ENCODE results near the gene HADHA.

Gene HADHA

DNA sequence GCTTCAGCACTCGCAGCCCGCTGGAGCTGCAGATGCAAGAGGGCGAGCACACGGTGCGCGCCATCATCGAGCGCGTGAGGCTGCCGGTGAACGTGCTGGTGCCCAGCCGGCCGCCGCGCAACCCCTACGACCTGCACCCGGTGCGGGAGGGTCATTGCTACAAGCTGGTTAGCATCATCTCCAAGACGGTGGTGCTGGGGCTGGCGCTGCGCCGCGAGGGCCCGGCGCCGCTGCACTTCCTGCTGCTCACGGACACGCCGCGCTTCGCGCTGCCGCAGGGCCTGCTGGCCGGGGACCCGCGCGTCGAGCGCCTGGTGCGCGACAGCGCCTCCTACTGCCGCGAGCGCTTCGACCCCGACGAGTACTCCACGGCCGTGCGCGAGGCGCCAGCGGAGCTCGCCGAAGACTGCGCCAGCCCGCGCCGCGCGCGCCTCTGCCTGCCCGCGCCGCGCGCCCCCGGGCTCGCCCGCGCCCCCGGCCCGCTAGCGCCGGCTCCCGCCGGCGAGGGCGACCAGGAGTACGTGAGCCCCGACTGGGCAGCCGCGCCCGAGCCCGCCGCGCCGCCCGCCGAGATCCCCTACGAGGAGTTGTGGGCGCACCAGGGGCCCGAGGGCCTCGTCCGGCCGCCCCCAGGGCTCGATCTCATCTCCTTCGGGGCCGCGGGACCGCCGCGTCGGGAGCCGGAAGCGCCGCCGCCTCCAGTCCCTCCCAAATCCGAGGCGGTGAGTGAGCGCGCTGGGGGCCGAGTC lies 59.7 kb downstream of the HADHA start:
- Histone ChIP-seq H3K27ac (ENCODE audit: low read depth, low read length) (no peak overlapping the region), H2AFZ (ENCODE audit: low read depth, low read length, severe bottlenecking) (no peak overlapping the region), H3K27me3 (ENCODE audit: low read length) (no peaks in the 10 kb centered on the region), H3K79me2 (ENCODE audit: insufficient read depth, low read length) (no peaks in the 10 kb centered on the region), H4K20me1 (ENCODE audit: low read depth, low read length) (no peaks in the 10 kb centered on the region), H3K9me2 (replicated peaks; ENCODE audit: insufficient read depth, low read length) (no peaks in the 10 kb centered on the region), H3K36me3 (ENCODE audit: low read length) (no peaks in the 10 kb centered on the region), H3K4me3 (ENCODE audit: insufficient read depth, low read length, poor library complexity, severe bottlenecking) (peak overlapping the region; percentile 60), H3K9me3 (ENCODE audit: insufficient read depth, low read length) (no peaks in the 10 kb centered on the region), H3K4me2 (ENCODE audit: low read depth, low read length, poor library complexity, severe bottlenecking) (peak overlapping the region; percentile 52), H3K9ac (ENCODE audit: low read length) (peak overlapping the region; percentile 64), H3F3A (ENCODE audit: insufficient read depth) (0 out of 2 replicates have a peak, but pooled peaks cover 6% of the 10 kb centered on the region)
- TF ChIP-seq EZH2phosphoT487 (conservative IDR thresholded peaks at IDR 0.05; ENCODE audit: low read length), result no peak
- TF ChIP-seq, protein P1, sequence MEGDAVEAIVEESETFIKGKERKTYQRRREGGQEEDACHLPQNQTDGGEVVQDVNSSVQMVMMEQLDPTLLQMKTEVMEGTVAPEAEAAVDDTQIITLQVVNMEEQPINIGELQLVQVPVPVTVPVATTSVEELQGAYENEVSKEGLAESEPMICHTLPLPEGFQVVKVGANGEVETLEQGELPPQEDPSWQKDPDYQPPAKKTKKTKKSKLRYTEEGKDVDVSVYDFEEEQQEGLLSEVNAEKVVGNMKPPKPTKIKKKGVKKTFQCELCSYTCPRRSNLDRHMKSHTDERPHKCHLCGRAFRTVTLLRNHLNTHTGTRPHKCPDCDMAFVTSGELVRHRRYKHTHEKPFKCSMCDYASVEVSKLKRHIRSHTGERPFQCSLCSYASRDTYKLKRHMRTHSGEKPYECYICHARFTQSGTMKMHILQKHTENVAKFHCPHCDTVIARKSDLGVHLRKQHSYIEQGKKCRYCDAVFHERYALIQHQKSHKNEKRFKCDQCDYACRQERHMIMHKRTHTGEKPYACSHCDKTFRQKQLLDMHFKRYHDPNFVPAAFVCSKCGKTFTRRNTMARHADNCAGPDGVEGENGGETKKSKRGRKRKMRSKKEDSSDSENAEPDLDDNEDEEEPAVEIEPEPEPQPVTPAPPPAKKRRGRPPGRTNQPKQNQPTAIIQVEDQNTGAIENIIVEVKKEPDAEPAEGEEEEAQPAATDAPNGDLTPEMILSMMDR (IDR thresholded peaks at IDR 0.05; ENCODE audit: insufficient read depth, low read length, poor library complexity, severe bottlenecking), result no peak

DNA sequence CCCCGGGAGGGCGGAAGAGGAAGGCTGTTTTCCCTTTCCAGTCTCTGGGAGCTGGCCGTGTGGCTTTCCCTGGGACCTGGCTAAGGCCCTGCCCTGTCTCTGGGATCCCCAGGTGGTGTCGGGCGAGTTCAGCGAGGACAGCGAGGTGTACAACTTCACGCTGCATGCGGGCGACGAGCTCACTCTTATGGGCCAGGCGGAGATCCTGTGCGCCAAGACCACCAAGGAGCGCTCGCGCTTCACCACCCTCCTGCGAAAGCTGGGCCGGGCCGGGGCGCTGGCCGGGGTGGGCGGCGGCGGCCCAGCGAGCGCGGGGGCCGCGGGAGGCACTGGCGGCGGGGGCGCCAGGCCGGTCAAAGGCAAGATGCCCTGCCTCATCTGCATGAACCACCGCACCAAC lies 60.3 kb downstream of the HADHA start:
- peak overlapping the region; percentile 26; the same call in 1 of the 2 replicates for H3K9ac ChIP-seq (ENCODE audit: low read length)
- peak overlapping the region; percentile 46 for H3K4me2 ChIP-seq (ENCODE audit: low read depth, low read length, poor library complexity, severe bottlenecking)
- TF ChIP-seq EZH2phosphoT487 (conservative IDR thresholded peaks at IDR 0.05; ENCODE audit: low read length), result no peak
- TF ChIP-seq, protein P1 (IDR thresholded peaks at IDR 0.05; ENCODE audit: insufficient read depth, low read length, poor library complexity, severe bottlenecking), result no peak
- no peak overlapping the region for H3K27ac ChIP-seq (ENCODE audit: low read depth, low read length)
- H4K20me1 ChIP-seq (ENCODE audit: low read depth, low read length), result no peaks in the 10 kb centered on the region
- no peaks in the 10 kb centered on the region for H3K27me3 ChIP-seq (ENCODE audit: low read length)
- H3K36me3 ChIP-seq (ENCODE audit: low read length), result no peaks in the 10 kb centered on the region
- 0 out of 2 replicates have a peak, but pooled peaks cover 2% of the 10 kb centered on the region for H3F3A ChIP-seq (ENCODE audit: insufficient read depth)
- H3K79me2 ChIP-seq (ENCODE audit: insufficient read depth, low read length), result no peaks in the 10 kb centered on the region
- no peaks in the 10 kb centered on the region for H3K9me3 ChIP-seq (ENCODE audit: insufficient read depth, low read length)
- no peaks in the 10 kb centered on the region for H3K9me2 ChIP-seq (replicated peaks; ENCODE audit: insufficient read depth, low read length)
- no peak overlapping the region for H3K4me3 ChIP-seq (ENCODE audit: insufficient read depth, low read length, poor library complexity, severe bottlenecking)
- no peak overlapping the region for H2AFZ ChIP-seq (ENCODE audit: low read depth, low read length, severe bottlenecking)

DNA sequence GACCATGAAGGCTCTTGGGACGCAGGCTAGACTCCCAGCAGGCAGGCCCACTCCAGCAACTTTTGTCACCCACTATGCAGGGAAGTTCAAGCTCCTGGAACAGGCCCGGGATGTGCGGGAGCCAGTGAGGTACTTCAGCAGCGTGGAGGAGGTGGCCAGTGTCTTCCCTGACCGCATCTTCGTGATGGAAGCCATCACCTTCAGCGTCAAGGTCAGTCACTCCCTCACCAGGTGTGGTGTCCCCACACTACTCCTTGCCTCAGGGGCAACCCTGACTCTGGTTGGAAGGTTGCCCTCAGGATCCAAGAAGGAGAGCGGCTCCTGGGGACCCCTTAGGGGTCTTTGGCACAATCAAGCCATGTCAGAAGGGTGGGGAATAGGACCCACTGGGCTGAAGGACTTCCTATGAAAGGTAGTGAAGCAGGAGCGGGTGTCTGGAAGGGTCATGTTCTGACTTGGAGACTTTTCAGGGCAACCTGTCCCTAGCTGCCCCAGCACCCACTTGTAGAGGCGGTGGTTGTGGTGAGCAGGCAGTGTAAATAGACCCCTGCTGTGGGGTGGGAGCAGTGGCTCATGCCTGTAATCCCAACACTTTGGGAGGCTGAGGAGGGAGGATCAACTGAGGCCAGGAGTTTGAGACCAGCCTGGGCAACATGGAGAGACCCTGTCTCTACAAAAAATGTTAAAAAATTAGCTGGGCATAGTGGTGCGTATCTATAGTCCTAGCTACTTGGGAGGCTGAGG lies 61.4 kb downstream of the HADHA start:
- Histone ChIP-seq H3K4me3 (ENCODE audit: insufficient read depth, low read length, poor library complexity, severe bottlenecking) (no peak overlapping the region), H3K9me2 (replicated peaks; ENCODE audit: insufficient read depth, low read length) (no peaks in the 10 kb centered on the region), H3K27ac (ENCODE audit: low read depth, low read length) (no peak overlapping the region), H3F3A (ENCODE audit: insufficient read depth) (0 out of 2 replicates have a peak, but pooled peaks cover 2% of the 10 kb centered on the region), H3K4me2 (ENCODE audit: low read depth, low read length, poor library complexity, severe bottlenecking) (no peak overlapping the region), H3K79me2 (ENCODE audit: insufficient read depth, low read length) (no peaks in the 10 kb centered on the region), H2AFZ (ENCODE audit: low read depth, low read length, severe bottlenecking) (no peak overlapping the region), H3K36me3 (ENCODE audit: low read length) (no peaks in the 10 kb centered on the region), H3K9me3 (ENCODE audit: insufficient read depth, low read length) (no peaks in the 10 kb centered on the region), H3K27me3 (ENCODE audit: low read length) (no peaks in the 10 kb centered on the region), H3K9ac (ENCODE audit: low read length) (no peak overlapping the region), H4K20me1 (ENCODE audit: low read depth, low read length) (no peaks in the 10 kb centered on the region)
- TF ChIP-seq, protein P1 (IDR thresholded peaks at IDR 0.05; ENCODE audit: insufficient read depth, low read length, poor library complexity, severe bottlenecking), result no peak
- TF ChIP-seq EZH2phosphoT487 (conservative IDR thresholded peaks at IDR 0.05; ENCODE audit: low read length), result no peak
